A673 (cell line): ENCODE results near the gene ADAMTS12. TPM values are rescaled to one million over a fixed set of nuclear protein-coding genes. Genes with fewer than 3 reads are reported as not detected.

Experiments
- BruUV-seq: library from RNA; stranded (reverse); fragments of 400-500 nt; replicated peaks from 2 replicates; lab custom pipeline; 2021; lab: Mats Ljungman, UMichigan
- CTCF ChIA-PET: fragments of 300-600 bp; sonication (Branson Sonifier 250); formaldehyde crosslinking; loops from one replicate; lab custom pipeline; 2022; ENCODE audit warnings: antibody characterized with exemption; lab: Charles Lee
- POLR2A ChIA-PET: fragments of 300-600 bp; sonication (Branson Sonifier 250); formaldehyde crosslinking; loops from one replicate; lab custom pipeline; 2022; ENCODE audit warnings: antibody characterized with exemption; ENCODE audit not compliant: low non-redundant PET; lab: Charles Lee
- DNase-seq: peaks from one replicate; pipeline ENCODE4 v3.0.0-alpha.2; 2015; ENCODE audit warnings: low spot score
- H3K27ac ChIP-seq: fragments of 200-600 bp; sonication (generic); 2 replicates; pipeline ENCODE4 v1.5.1; 2016; ENCODE audit warnings: mixed run types, low read depth, mild to moderate bottlenecking, mixed read lengths, antibody characterized with exemption, low read length; ENCODE audit not compliant: poor library complexity, severe bottlenecking
- H3K27me3 ChIP-seq: fragments of 200-600 bp; sonication (generic); replicated peaks from 2 replicates; pipeline ENCODE4 v1.6.1; 2017; ENCODE audit warnings: mixed run types, low read depth, mild to moderate bottlenecking, mixed read lengths, antibody characterized with exemption, low read length; ENCODE audit not compliant: insufficient read depth, poor library complexity
- H3K36me3 ChIP-seq: fragments of 200-600 bp; sonication (generic); 2 replicates; pipeline ENCODE4 v1.6.1; 2016; ENCODE audit warnings: mixed run types, mild to moderate bottlenecking, mixed read lengths, antibody characterized with exemption, low read length; ENCODE audit not compliant: insufficient read depth, poor library complexity, severe bottlenecking
- H3K4me1 ChIP-seq: fragments of 200-600 bp; sonication (generic); 2 replicates; pipeline ENCODE4 v1.6.1; 2017; ENCODE audit warnings: mixed run types, mild to moderate bottlenecking, mixed read lengths, antibody characterized with exemption, low read length; ENCODE audit not compliant: insufficient read depth, poor library complexity, severe bottlenecking
- H3K4me3 ChIP-seq: fragments of 200-600 bp; sonication (generic); 2 replicates; pipeline ENCODE4 v1.5.1; 2016; ENCODE audit warnings: low read depth, mixed run types, mild to moderate bottlenecking, mixed read lengths, low read length; ENCODE audit not compliant: poor library complexity, severe bottlenecking
- H3K9me3 ChIP-seq: fragments of 200-600 bp; sonication (generic); 2 replicates; pipeline ENCODE4 v1.6.1; 2016; ENCODE audit warnings: mixed run types, low read depth, mild to moderate bottlenecking, mixed read lengths, antibody characterized with exemption, low read length; ENCODE audit not compliant: poor library complexity, severe bottlenecking
- CTCF ChIP-seq: fragments of 300-800, 200-600 bp; sonication (generic); conservative IDR thresholded peaks from 2 replicates; pipeline ENCODE4 v1.5.1; 2017; ENCODE audit warnings: low read depth, mild to moderate bottlenecking, antibody characterized with exemption, low read length, moderate library complexity, mixed read lengths
- EZH2 ChIP-seq: fragments of 200-600 bp; sonication (generic); IDR thresholded peaks from 2 replicates; pipeline ENCODE4 v1.6.1; 2017; ENCODE audit warnings: borderline replicate concordance, low read depth, mild to moderate bottlenecking, mixed read lengths, antibody characterized with exemption, low read length; ENCODE audit not compliant: poor library complexity, severe bottlenecking
- intact Hi-C: fragments of 100-400 bp; cut with micrococcal nuclease; formaldehyde crosslinking; loops from one replicate; pipeline ENCODE4 v1.10.0; 2022; ENCODE audit not compliant: unreplicated experiment
- total RNA-seq: library from RNA; stranded (reverse); gene quantifications from 2 replicates; pipeline ENCODE4 v1.2.3, GENCODE V29; 2021

ADAMTS12 gene
- total RNA-seq, 1 experiment from 2014 or later: 0.84 TPM

GRCh38 chr5:33539212-33539611, 352.6 kb downstream of the ADAMTS12 start:
- intact Hi-C loops: no loop called here
- Histone ChIP-seq H3K27ac (no peak overlapping the region), H3K9me3 (no peaks in the 10 kb centered on the region), H3K36me3 (no peaks in the 10 kb centered on the region), H3K27me3 (peaks cover 3% of the 10 kb centered on the region), H3K4me3 (no peak overlapping the region), H3K4me1 (no peaks in the 10 kb centered on the region)
- POLR2A ChIA-PET: no interaction called here
- CTCF ChIA-PET: no interaction called here
- DNase-seq: no peak
- TF ChIP-seq EZH2 (no peak), CTCF (no peak)
- no TSS peak for BruUV-seq

DNA sequence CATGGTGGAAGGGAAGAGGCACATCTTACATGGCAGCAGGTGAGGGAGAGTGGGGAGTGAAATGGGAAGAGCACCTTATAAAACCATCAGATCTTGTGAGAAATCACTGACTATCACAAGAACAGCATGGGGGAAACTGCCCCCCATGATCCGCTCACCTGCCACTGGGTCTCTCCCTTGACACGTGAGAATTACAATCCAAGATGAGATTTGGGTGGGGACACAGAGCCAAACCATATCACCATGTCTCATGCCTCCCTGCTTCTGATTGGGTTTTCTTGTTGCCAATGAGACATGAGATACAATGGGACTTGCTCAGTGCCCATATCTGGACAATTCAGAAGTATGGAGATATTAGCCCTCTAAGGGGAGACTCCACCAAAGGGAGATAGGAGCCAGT, 353.6 kb downstream of the ADAMTS12 start:
- no peaks in the 10 kb centered on the region for H3K36me3 ChIP-seq
- no peak for DNase-seq
- H3K27ac ChIP-seq: no peak overlapping the region
- ChIA-PET CTCF (no interaction called here), POLR2A (no interaction called here)
- H3K9me3 ChIP-seq: no peaks in the 10 kb centered on the region
- no TSS peak for BruUV-seq
- TF ChIP-seq EZH2 (no peak), CTCF (no peak)
- intact Hi-C loops: no loop called here
- H3K4me1 ChIP-seq: no peaks in the 10 kb centered on the region
- H3K4me3 ChIP-seq: no peak overlapping the region
- no peaks in the 10 kb centered on the region for H3K27me3 ChIP-seq

GRCh38 chr5:33537240-33537639, 354.6 kb downstream of the ADAMTS12 start:
- Histone ChIP-seq H3K27me3 (no peaks in the 10 kb centered on the region), H3K36me3 (no peaks in the 10 kb centered on the region), H3K9me3 (no peaks in the 10 kb centered on the region), H3K27ac (no peak overlapping the region), H3K4me1 (no peaks in the 10 kb centered on the region), H3K4me3 (no peak overlapping the region)
- TF ChIP-seq CTCF: no peak
- ChIA-PET CTCF (no interaction called here), POLR2A (no interaction called here)
- intact Hi-C loops: no loop called here
- no peak for DNase-seq
- BruUV-seq: no TSS peak
